MCF 10A (cell line): Measurements from ENCODE around the gene INTS1. TPM values are rescaled to one million over a fixed set of nuclear protein-coding genes. Genes with fewer than 3 reads are reported as not detected.
"Not testable (repeated sequence)": the region's sequence is repeated elsewhere in the genome, so short reads cannot be mapped to it uniquely, and the experiment has no call there.

Experiments used
- BruUV-seq: library from RNA; stranded (reverse); fragments of 400-500 nt; replicated peaks from 2 replicates; lab custom pipeline; 2021; lab: Mats Ljungman, UMichigan
- CTCF ChIA-PET: fragments of 300-600 bp; sonication (Branson Sonifier 250); formaldehyde crosslinking; extraction: SDS; loops from one replicate; lab custom pipeline; 2021; ENCODE audit warnings: antibody characterized with exemption, inconsistent platforms; lab: Yijun Ruan, JAX
- POLR2A ChIA-PET: fragments of 300-600, 350-650 bp; sonication (Branson Sonifier 250); formaldehyde crosslinking; extraction: SDS; loops from one replicate; lab custom pipeline; 2020; ENCODE audit warnings: antibody characterized with exemption, inconsistent platforms; lab: Yijun Ruan, JAX
- DNase-seq: peaks from one replicate; pipeline ENCODE4 v3.0.0-alpha.2; 2018; ENCODE audit not compliant: unreplicated experiment
- H3K27ac Mint-ChIP-seq: one replicate; pipeline ENCODE4 v1.8.0; 2022; ENCODE audit warnings: mild to moderate bottlenecking, low read depth, mixed read lengths; ENCODE audit not compliant: unreplicated experiment
- H3K27me3 Mint-ChIP-seq: one replicate; pipeline ENCODE4 v1.8.0; 2022; ENCODE audit warnings: mixed read lengths; ENCODE audit not compliant: insufficient read depth, unreplicated experiment
- H3K36me3 Mint-ChIP-seq: one replicate; pipeline ENCODE4 v1.8.0; 2022; ENCODE audit warnings: mild to moderate bottlenecking, moderate library complexity, mixed read lengths; ENCODE audit not compliant: insufficient read depth, unreplicated experiment
- H3K4me1 Mint-ChIP-seq: one replicate; pipeline ENCODE4 v1.8.0; 2022; ENCODE audit warnings: mixed read lengths; ENCODE audit not compliant: insufficient read depth, unreplicated experiment
- H3K4me3 Mint-ChIP-seq: one replicate; pipeline ENCODE4 v1.8.0; 2022; ENCODE audit warnings: mild to moderate bottlenecking, moderate library complexity, mixed read lengths; ENCODE audit not compliant: unreplicated experiment
- H3K9me3 Mint-ChIP-seq: one replicate; pipeline ENCODE4 v1.8.0; 2022; ENCODE audit warnings: mixed read lengths; ENCODE audit not compliant: unreplicated experiment
- intact Hi-C: fragments of 100-400 bp; cut with micrococcal nuclease; formaldehyde crosslinking; loops from 2 replicates; pipeline ENCODE4 v1.14.1; 2022
- total RNA-seq: library from RNA; stranded (reverse); gene quantifications from 2 replicates; pipeline ENCODE4 v1.2.3, GENCODE V29; 2022
- TF ChIP-seq, protein P1 (sequence below): fragments of 200-600 bp; IDR thresholded peaks from one replicate; pipeline ENCODE4 v1.8.0; 2022; ENCODE audit warnings: antibody characterized with exemption, mild to moderate bottlenecking; ENCODE audit not compliant: unreplicated experiment

INTS1 gene
- total RNA-seq, 1 experiment from 2014 or later: 86.3 TPM

DNA sequence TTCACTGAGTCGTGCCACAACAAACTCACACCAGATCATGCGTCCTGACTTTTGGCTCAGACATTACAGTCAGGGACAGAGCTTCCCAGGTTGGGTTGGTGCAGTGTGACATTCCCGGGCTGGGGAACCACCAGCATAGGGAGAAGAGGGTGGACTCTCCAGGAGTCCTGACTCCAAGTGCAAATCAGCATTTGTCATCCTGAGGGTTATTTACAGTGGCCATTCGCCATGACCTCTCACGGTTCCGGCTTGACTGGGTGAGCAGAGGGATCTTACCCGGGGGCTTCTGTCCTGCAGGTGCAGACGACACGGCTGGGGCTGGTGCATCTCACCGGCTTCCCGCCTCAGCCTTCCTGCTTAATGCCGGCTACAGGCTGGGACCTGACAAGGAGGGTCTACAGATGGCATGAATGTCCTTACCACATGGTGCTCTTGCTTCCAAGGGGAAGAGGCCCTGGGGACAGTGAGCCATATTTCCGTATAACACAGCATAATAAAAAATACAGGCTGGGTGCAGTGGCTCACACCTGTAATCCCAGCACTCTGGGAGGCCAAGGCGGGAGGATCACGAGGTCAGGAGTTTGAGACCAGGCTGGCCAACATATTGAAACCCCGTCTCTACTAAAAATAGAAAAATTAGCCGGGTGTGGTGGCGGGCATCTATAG is 12.5 kb upstream of the INTS1 start:
- BruUV-seq: no TSS peak
- Mint-ChIP-seq H3K4me3 (no peak overlapping the region), H3K4me1 (no peaks in the 10 kb centered on the region), H3K27me3 (no peaks in the 10 kb centered on the region), H3K36me3 (no peaks in the 10 kb centered on the region), H3K9me3 (no peaks in the 10 kb centered on the region), H3K27ac (no peak overlapping the region)
- DNase-seq: no peak
- TF ChIP-seq, protein P1, sequence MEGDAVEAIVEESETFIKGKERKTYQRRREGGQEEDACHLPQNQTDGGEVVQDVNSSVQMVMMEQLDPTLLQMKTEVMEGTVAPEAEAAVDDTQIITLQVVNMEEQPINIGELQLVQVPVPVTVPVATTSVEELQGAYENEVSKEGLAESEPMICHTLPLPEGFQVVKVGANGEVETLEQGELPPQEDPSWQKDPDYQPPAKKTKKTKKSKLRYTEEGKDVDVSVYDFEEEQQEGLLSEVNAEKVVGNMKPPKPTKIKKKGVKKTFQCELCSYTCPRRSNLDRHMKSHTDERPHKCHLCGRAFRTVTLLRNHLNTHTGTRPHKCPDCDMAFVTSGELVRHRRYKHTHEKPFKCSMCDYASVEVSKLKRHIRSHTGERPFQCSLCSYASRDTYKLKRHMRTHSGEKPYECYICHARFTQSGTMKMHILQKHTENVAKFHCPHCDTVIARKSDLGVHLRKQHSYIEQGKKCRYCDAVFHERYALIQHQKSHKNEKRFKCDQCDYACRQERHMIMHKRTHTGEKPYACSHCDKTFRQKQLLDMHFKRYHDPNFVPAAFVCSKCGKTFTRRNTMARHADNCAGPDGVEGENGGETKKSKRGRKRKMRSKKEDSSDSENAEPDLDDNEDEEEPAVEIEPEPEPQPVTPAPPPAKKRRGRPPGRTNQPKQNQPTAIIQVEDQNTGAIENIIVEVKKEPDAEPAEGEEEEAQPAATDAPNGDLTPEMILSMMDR: no peak
- POLR2A ChIA-PET: no interaction called here
- CTCF ChIA-PET: no interaction called here
- intact Hi-C loops: no loop called here

DNA sequence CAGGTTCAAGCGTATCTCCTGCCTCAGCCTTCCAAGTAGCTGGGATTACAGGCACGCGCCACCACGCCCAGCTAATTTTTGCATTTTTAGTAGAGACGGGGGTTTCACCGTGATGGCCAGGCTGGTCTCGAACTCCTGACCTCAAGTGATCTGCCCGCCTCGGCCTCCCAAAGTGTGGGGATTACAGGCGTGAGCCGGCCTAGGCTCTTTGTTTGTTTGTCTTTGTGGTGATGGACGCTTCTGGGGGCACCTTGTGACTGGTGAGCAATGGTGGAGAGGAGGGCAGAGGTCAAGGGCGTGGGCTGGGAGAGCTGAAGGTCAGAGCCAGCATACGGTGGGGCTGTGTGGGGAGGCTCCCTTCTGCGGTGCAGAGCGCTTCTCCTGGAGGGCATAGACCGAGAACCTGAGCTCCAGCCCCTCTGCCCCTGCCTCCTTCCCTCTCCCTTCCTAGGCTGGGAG is 11.3 kb upstream of the INTS1 start:
- H3K9me3 Mint-ChIP-seq, DNase-seq, BruUV-seq, H3K36me3 Mint-ChIP-seq, intact Hi-C loops, H3K27ac Mint-ChIP-seq, H3K4me3 Mint-ChIP-seq, H3K4me1 Mint-ChIP-seq, H3K27me3 Mint-ChIP-seq: not testable (repeated sequence)
- CTCF ChIA-PET: interaction anchor here (0.6 to 1.1 kb wide), 4 partner anchors 11 to 64 kb away, joined by 3 to 4 read pairs (median 4); no protein-coding TSS in a partner anchor
- POLR2A ChIA-PET: interaction anchor here (0.9 to 2.0 kb wide), 2 partner anchors 14 to 39 kb away, joined by 3 to 8 read pairs; partner anchors contain the start of gene MAFK

DNA sequence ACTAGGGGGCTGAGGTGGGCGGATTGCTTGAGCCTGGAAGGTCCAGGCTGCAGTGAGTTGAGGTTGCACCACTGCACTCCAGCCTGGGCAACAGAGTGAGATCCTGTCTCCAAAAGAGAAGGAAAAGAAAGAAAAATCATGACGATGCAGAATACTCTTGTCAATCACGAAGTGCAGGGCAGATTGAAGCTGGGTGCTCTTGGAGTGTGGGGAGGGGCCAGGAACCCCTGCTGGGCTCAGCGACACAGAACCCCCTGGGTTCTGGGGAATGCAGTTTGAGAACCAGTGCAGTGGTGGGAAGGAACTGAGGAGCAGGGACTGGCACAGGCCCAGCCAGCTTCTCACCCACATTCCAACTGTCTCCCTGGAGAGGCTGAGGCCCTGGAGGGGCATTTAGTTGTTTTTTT is 10.8 kb upstream of the INTS1 start:
- no peak overlapping the region for H3K27ac Mint-ChIP-seq
- H3K36me3 Mint-ChIP-seq: no peaks in the 10 kb centered on the region
- no peak for DNase-seq

DNA sequence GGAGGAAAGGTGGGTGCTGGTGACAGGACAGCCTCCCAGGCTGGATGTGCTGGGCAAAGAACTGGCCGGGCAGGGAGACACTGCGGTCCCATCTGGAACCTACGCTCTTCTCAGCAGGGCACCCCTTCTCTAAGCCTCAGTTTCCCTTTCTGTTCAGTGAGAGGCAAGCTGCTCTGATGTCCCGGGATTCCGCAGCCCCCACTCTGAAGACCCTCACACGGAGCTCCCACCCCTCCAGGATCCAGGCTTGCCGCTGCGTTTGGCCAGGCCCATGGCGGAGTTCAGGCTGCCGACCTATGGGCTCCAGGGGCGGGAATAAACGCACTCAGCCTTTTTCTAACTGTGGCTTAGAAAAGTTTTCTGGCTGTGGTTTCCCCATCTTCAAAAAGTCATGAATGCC is 10.2 kb upstream of the INTS1 start:
- Mint-ChIP-seq H3K27me3 (no peaks in the 10 kb centered on the region), H3K36me3 (no peaks in the 10 kb centered on the region), H3K4me1 (no peaks in the 10 kb centered on the region), H3K4me3 (no peak overlapping the region), H3K9me3 (no peaks in the 10 kb centered on the region), H3K27ac (no peak overlapping the region)
- no peak for DNase-seq
- POLR2A ChIA-PET: interaction anchor here (0.6 to 2.0 kb wide), 3 partner anchors 10 to 38 kb away, joined by 3 to 8 read pairs (median 8); partner anchors contain the start of genes INTS1 and MAFK
- CTCF ChIA-PET: interaction anchor here (1.4 kb wide), 1 partner anchor 9 kb away, joined by 8 read pairs; no protein-coding TSS in a partner anchor
- intact Hi-C loops: no loop called here
- TF ChIP-seq, protein P1: no peak
- BruUV-seq: no TSS peak

More for the DNA sequence above, 10.8 kb upstream of the INTS1 start:
- H3K4me3 Mint-ChIP-seq: no peak overlapping the region
- BruUV-seq: no TSS peak
- intact Hi-C loops: no loop called here
- ChIA-PET CTCF (interaction anchor here (0.5 to 1.1 kb wide), 4 partner anchors 10 to 134 kb away, joined by 3 to 4 read pairs (median 4); no protein-coding TSS in a partner anchor), POLR2A (interaction anchor here (0.6 to 2.0 kb wide), 4 partner anchors 11 to 40 kb away, joined by 3 to 8 read pairs (median 6); partner anchors contain the start of genes INTS1 and MAFK)
- no peaks in the 10 kb centered on the region for H3K27me3 Mint-ChIP-seq
- TF ChIP-seq, protein P1: no peak
- H3K4me1 Mint-ChIP-seq: no peaks in the 10 kb centered on the region
- no peaks in the 10 kb centered on the region for H3K9me3 Mint-ChIP-seq
